GM23248 (cell line): ENCODE measurements around the gene PRLHR. TPM values are rescaled to one million over a fixed set of nuclear protein-coding genes. Genes with fewer than 3 reads are reported as not detected.

ENCODE experiments used
- DNase-seq: peaks from one replicate; pipeline ENCODE4 v3.0.0-alpha.2; 2015
- H2AFZ ChIP-seq: fragments of 200-600 bp; sonication (generic); 2 replicates; pipeline ENCODE4 v1.6.1; 2016; ENCODE audit warnings: antibody characterized with exemption
- H3F3A ChIP-seq: fragments of 200-600 bp; sonication (generic); 2 replicates; pipeline ENCODE4 v1.6.1; 2016; ENCODE audit warnings: mild to moderate bottlenecking, antibody characterized with exemption, mixed run types; ENCODE audit not compliant: insufficient read depth
- H3K27ac ChIP-seq: fragments of 200-600 bp; sonication (generic); 2 replicates; pipeline ENCODE4 v1.5.1; 2016; ENCODE audit warnings: mild to moderate bottlenecking
- H3K27me3 ChIP-seq: fragments of 200-600 bp; sonication (generic); replicated peaks from 2 replicates; pipeline ENCODE4 v1.6.1; 2016; ENCODE audit warnings: mild to moderate bottlenecking; ENCODE audit not compliant: insufficient read depth
- H3K36me3 ChIP-seq: fragments of 200-600 bp; sonication (generic); 2 replicates; pipeline ENCODE4 v1.6.1; 2016; ENCODE audit warnings: low read depth, mild to moderate bottlenecking
- H3K4me1 ChIP-seq: fragments of 200-600 bp; sonication (generic); 2 replicates; pipeline ENCODE4 v1.6.1; 2016; ENCODE audit warnings: mild to moderate bottlenecking; ENCODE audit not compliant: insufficient read depth
- H3K4me2 ChIP-seq: fragments of 200-600 bp; sonication (generic); one replicate; pipeline ENCODE4 v1.6.1; 2016; ENCODE audit warnings: mild to moderate bottlenecking; ENCODE audit not compliant: unreplicated experiment
- H3K4me3 ChIP-seq: fragments of 200-600 bp; sonication (generic); 2 replicates; pipeline ENCODE4 v1.5.1; 2016; ENCODE audit warnings: mild to moderate bottlenecking
- H3K79me2 ChIP-seq: fragments of 200-600 bp; sonication (generic); 2 replicates; pipeline ENCODE4 v1.6.1; 2016; ENCODE audit warnings: mild to moderate bottlenecking; ENCODE audit not compliant: insufficient read depth
- H3K9ac ChIP-seq: fragments of 200-600 bp; sonication (generic); 2 replicates; pipeline ENCODE4 v1.6.1; 2016; ENCODE audit warnings: mild to moderate bottlenecking
- H3K9me2 ChIP-seq: fragments of 200-600 bp; sonication (generic); 2 replicates; pipeline ENCODE4 v1.6.1; 2016; ENCODE audit warnings: mixed run types, mild to moderate bottlenecking, moderate library complexity; ENCODE audit not compliant: insufficient read depth
- H3K9me3 ChIP-seq: fragments of 200-600 bp; sonication (generic); one replicate; pipeline ENCODE4 v1.6.1; 2017; ENCODE audit warnings: low read depth
- H4K20me1 ChIP-seq: fragments of 200-600 bp; sonication (generic); 2 replicates; pipeline ENCODE4 v1.6.0; 2016; ENCODE audit not compliant: insufficient read depth
- EZH2 ChIP-seq: fragments of 200-600 bp; sonication (generic); IDR thresholded peaks from 2 replicates; pipeline ENCODE4 v1.6.1; 2018; ENCODE audit warnings: antibody characterized with exemption, mild to moderate bottlenecking; ENCODE audit not compliant: insufficient read depth, poor library complexity, severe bottlenecking
- EZH2phosphoT487 ChIP-seq: fragments of 200-600 bp; sonication (generic); IDR thresholded peaks from 2 replicates; pipeline ENCODE4 v1.6.1; 2018; ENCODE audit warnings: antibody characterized with exemption, moderate library complexity, mild to moderate bottlenecking, low read depth; ENCODE audit not compliant: insufficient read depth
- WGBS, 2 experiments: methylation state at CpG; one replicate each; pipeline ENCODE4 v1.1.6; 2015 to 2017; ENCODE audit warnings: low lambda C conversion rate in 2 of 2, low coverage in 1 of 2; ENCODE audit errors: missing lambda C conversion rate in 2 of 2; 5-methylcytosine and 5-hydroxymethylcytosine counted together
- in situ Hi-C: fragments of 300-500 bp; cut with MboI; formaldehyde crosslinking; loops from 2 replicates; pipeline ENCODE4 v1.15.0; 2020
- polyA plus RNA-seq: library from polyadenylated mRNA; unstranded; fragments of >200 nt; fragmentation: Nextera tagmentation; extraction: Ambion mirVana; gene quantifications from 2 replicates; pipeline ENCODE4 v1.2.1, GENCODE V29; 2016
- total RNA-seq: library from RNA; depleted of rRNA; stranded (reverse); fragments of >200 nt; shearing (Covaris generic); gene quantifications from 2 replicates; pipeline ENCODE4 v1.2.3, GENCODE V29; 2014

The PRLHR gene
- total and polyA plus RNA-seq, 2 experiments from 2014 or later: not detected

DNA sequence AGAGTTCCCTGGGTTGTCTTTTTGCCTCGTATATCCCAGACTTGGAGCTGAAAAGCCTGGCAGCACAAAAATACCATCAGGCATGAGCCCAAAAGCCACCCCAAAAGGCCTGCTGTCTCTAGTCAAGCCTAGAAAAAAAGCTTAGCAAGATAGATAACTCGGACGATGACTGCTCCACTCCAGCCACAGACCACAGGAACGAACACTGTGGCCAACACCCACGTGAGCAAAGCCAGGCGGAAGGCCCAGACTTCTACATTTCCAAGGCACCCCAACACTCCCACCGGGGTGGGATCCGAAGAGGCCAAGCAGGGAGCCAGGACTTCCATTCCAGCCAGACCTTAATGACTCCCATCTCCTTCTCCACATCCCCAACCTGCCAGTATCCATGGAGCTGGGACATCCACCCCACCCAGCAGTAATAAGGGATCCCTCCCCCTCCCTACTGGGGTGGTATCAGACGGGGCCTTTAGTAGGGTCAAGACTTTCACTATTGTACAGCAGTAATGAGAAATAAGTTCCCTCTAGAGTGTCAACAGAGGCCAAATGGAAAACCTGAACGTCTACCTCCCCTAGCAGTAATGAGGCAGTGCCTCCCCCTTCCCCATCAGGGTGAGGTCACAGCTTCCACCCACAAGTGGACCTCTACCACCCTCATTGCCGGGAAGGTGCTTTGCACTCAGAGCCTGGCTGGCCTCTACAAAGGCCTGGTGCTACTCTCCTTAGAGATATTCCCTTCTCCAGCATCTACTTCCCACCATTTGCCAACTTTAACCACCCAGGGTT, 23.0 kb downstream of the PRLHR start:
- no peaks in the 10 kb centered on the region for H3K36me3 ChIP-seq
- H3K4me3 ChIP-seq: no peak overlapping the region
- H3K27me3 ChIP-seq: peaks cover 21% of the 10 kb centered on the region; the same call in 1 of the 2 replicates
- no peaks in the 10 kb centered on the region for H4K20me1 ChIP-seq
- H3K9me2 ChIP-seq: no peaks in the 10 kb centered on the region
- TF ChIP-seq EZH2 (no peak), EZH2phosphoT487 (no peak)
- no peak overlapping the region for H3K9ac ChIP-seq
- H3K4me2 ChIP-seq: no peak overlapping the region
- peaks cover 8% of the 10 kb centered on the region; the same call in 1 of the 2 replicates for H3K4me1 ChIP-seq
- WGBS, 2 experiments: 48 to 59% methylated on average over 11 of the region's 11 CpGs
- no peaks in the 10 kb centered on the region for H3F3A ChIP-seq
- no peak for DNase-seq
- in situ Hi-C loops: loop anchor here (10.0 kb wide), 1 partner anchor 142 kb away; no protein-coding TSS in a partner anchor
- no peak overlapping the region for H2AFZ ChIP-seq
- H3K79me2 ChIP-seq: no peaks in the 10 kb centered on the region
- H3K27ac ChIP-seq: no peak overlapping the region
- no peaks in the 10 kb centered on the region for H3K9me3 ChIP-seq

- in situ Hi-C loops: loop anchor here (10.0 kb wide), 1 partner anchor 144 kb away; no protein-coding TSS in a partner anchor
- no peak overlapping the region for H3K27ac ChIP-seq
- H2AFZ ChIP-seq: no peak overlapping the region
These were observed 24.3 kb downstream of the PRLHR start for GRCh38 chr10:118571123-118571522.

GRCh38 chr10:118570591-118570990, 24.9 kb downstream of the PRLHR start:
- Histone ChIP-seq H3K9me2 (no peaks in the 10 kb centered on the region), H2AFZ (no peak overlapping the region), H4K20me1 (no peaks in the 10 kb centered on the region), H3K27me3 (peaks cover 6% of the 10 kb centered on the region; the same call in 1 of the 2 replicates), H3K9me3 (no peaks in the 10 kb centered on the region), H3K27ac (no peak overlapping the region), H3K4me2 (no peak overlapping the region), H3K36me3 (no peaks in the 10 kb centered on the region), H3F3A (no peaks in the 10 kb centered on the region), H3K4me3 (no peak overlapping the region), H3K9ac (no peak overlapping the region), H3K4me1 (peaks cover 8% of the 10 kb centered on the region; the same call in 1 of the 2 replicates), H3K79me2 (no peaks in the 10 kb centered on the region)
- 42 to 55% methylated on average over 5 of the region's 5 CpGs for WGBS, 2 experiments
- in situ Hi-C loops: loop anchor here (10.0 kb wide), 1 partner anchor 144 kb away; no protein-coding TSS in a partner anchor
- DNase-seq: no peak
- TF ChIP-seq EZH2: no peak
- TF ChIP-seq EZH2phosphoT487: no peak

More at GRCh38 chr10:118571123-118571522, 24.3 kb downstream of the PRLHR start:
- H3K9me2 ChIP-seq: no peaks in the 10 kb centered on the region
- H3K9me3 ChIP-seq: no peaks in the 10 kb centered on the region
- DNase-seq: peak; percentile 44
- 5 to 6% methylated on average over 3 of the region's 3 CpGs for WGBS, 2 experiments
- peaks cover 8% of the 10 kb centered on the region; the same call in 1 of the 2 replicates for H3K4me1 ChIP-seq
- no peak overlapping the region for H3K9ac ChIP-seq
- H3K36me3 ChIP-seq: no peaks in the 10 kb centered on the region
- H3K79me2 ChIP-seq: no peaks in the 10 kb centered on the region
- no peaks in the 10 kb centered on the region for H3F3A ChIP-seq
- H3K4me2 ChIP-seq: no peak overlapping the region
- H3K27me3 ChIP-seq: peaks cover 10% of the 10 kb centered on the region; the same call in 1 of the 2 replicates
- TF ChIP-seq EZH2 (no peak), EZH2phosphoT487 (no peak)
- no peak overlapping the region for H3K4me3 ChIP-seq
- H4K20me1 ChIP-seq: no peaks in the 10 kb centered on the region

DNA sequence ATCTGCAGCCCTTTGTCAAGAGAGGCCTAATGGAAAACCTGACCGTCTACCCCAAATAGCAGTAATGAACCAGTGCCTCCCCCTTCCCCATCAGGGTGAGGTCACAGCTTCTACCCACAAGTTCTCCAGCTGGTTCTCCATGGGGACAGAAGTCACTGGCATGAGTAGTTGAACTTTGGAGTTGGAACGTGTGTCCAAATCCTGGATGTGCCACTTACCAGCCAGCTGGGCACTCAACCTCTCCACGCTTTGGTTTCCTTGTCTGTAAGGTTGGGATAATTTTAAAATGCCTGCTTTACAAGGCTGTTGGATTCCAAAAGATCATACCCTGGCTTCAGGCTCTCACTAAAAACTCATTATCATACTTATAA, 25.6 kb downstream of the PRLHR start:
- H2AFZ ChIP-seq: no peak overlapping the region
- WGBS, 2 experiments: 59 to 63% methylated on average over 3 of the region's 3 CpGs

More for the DNA sequence above, 25.6 kb downstream of the PRLHR start:
- Histone ChIP-seq H4K20me1 (no peaks in the 10 kb centered on the region), H3K36me3 (no peaks in the 10 kb centered on the region), H3K4me2 (no peak overlapping the region), H3K9me2 (no peaks in the 10 kb centered on the region), H3K27ac (no peak overlapping the region), H3K79me2 (no peaks in the 10 kb centered on the region), H3K9me3 (no peaks in the 10 kb centered on the region), H3F3A (no peaks in the 10 kb centered on the region), H3K27me3 (no peaks in the 10 kb centered on the region), H3K4me3 (no peak overlapping the region), H3K4me1 (peaks cover 8% of the 10 kb centered on the region; the same call in 1 of the 2 replicates), H3K9ac (no peak overlapping the region)
- TF ChIP-seq EZH2phosphoT487 (no peak), EZH2 (no peak)
- DNase-seq: no peak
- in situ Hi-C loops: loop anchor here (10.0 kb wide), 1 partner anchor 145 kb away; no protein-coding TSS in a partner anchor
